ENCODE results near the gene PLEKHA1.

GRCh38 chr10:122374859-122375678, 561 bp downstream of the PLEKHA1 start:
- TF ChIP-seq POLR2A (IDR thresholded peaks at IDR 0.05; ENCODE audit: low read depth, low read length) (no peak), POLR2AphosphoS5 (IDR thresholded peaks at IDR 0.05; ENCODE audit: low read depth, low read length) (no peak), SPI1 (IDR thresholded peaks at IDR 0.05; ENCODE audit: low read depth, low read length) (no peak), TAF1 (IDR thresholded peaks at IDR 0.05; ENCODE audit: low read depth, low read length) (no peak), POU2F2 (IDR thresholded peaks at IDR 0.05; ENCODE audit: low read depth, low read length) (no peak; the same call in 1 of the 2 replicates), PAX5 (IDR thresholded peaks at IDR 0.05; ENCODE audit: insufficient read depth, low read length, severe bottlenecking) (peak; percentile 46)

Data from GM12891 (cell line).